ENCODE results near the gene TOP3B. TPM values are rescaled to one million over a fixed set of nuclear protein-coding genes. Genes with fewer than 3 reads are reported as not detected.

Gene TOP3B
- total RNA-seq, 4 donors from 2014 or later: 44.9 to 94.6 (median 65.4) TPM

GRCh38 chr22:21963286-21963685, 19.3 kb downstream of the TOP3B start:
- peaks cover 0 to 3% (median 0%) of the 10 kb centered on the region in 4 donors for H3K4me1 ChIP-seq
- no peak for TF ChIP-seq CTCF (IDR thresholded peaks at IDR 0.05)
- no peak for TF ChIP-seq POLR2A (IDR thresholded peaks at IDR 0.05)
- no peak for TF ChIP-seq POLR2AphosphoS5 (IDR thresholded peaks at IDR 0.05)
- no peak for TF ChIP-seq EP300 (IDR thresholded peaks at IDR 0.05; ENCODE audit: low read depth)
- H3K36me3 ChIP-seq: peaks cover 0 to 34% (median 11%) of the 10 kb centered on the region in 4 donors
- no peak overlapping the region for H3K27ac ChIP-seq
- no peak overlapping the region for H3K4me3 ChIP-seq
- H3K27me3 ChIP-seq: no peaks in the 10 kb centered on the region
- intact Hi-C loops (cut with DNase I; ENCODE audit: low total_unique reads) (no loop called here), in situ Hi-C loops (cut with MboI; ENCODE audit: low pct_ligation_motif_present in 1 of 4, low pct_unique_long_range_greater_than_20kb in 1 of 4, low sequenced_read_pairs in 3 of 4) (no loop called here)
- H3K9me3 ChIP-seq: no peaks in the 10 kb centered on the region
- 91 to 100% methylated on average over 1 to 7 of the region's 7 CpGs for WGBS, 2 donors (ENCODE audit: low coverage in 1 of 2)
- no peak for DNase-seq

DNA sequence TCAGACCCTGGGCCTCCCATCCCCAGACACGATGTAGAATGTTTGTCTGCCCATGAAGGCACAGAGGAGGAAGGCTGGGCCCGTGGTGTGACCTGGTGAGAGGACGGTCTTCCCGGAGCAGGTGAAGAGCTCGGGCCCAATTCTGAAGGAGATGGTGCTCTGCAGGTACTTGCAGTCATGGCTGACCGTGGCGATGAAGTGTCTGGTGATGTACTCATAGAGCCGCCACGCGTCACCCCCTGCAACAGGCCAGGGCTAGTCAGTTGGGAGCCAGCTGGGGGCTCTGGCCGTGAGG, 20.0 kb downstream of the TOP3B start:
- H3K4me3 ChIP-seq: no peak overlapping the region
- intact Hi-C loops (cut with DNase I; ENCODE audit: low total_unique reads) (no loop called here), in situ Hi-C loops (cut with MboI; ENCODE audit: low pct_ligation_motif_present in 1 of 4, low pct_unique_long_range_greater_than_20kb in 1 of 4, low sequenced_read_pairs in 3 of 4) (no loop called here)
- no peaks in the 10 kb centered on the region for H3K9me3 ChIP-seq
- no peak for TF ChIP-seq POLR2AphosphoS5 (IDR thresholded peaks at IDR 0.05)
- TF ChIP-seq POLR2A (IDR thresholded peaks at IDR 0.05): no peak
- no peak for TF ChIP-seq CTCF (IDR thresholded peaks at IDR 0.05)
- TF ChIP-seq EP300 (IDR thresholded peaks at IDR 0.05; ENCODE audit: low read depth): no peak
- H3K4me1 ChIP-seq: peaks cover 0 to 3% (median 0%) of the 10 kb centered on the region in 4 donors
- WGBS, 2 donors (ENCODE audit: low coverage in 1 of 2): 94% methylated on average over 11 of the region's 11 CpGs; no CpG with 5 or more reads in 1 of the 2 donors
- peaks cover 0 to 33% (median 11%) of the 10 kb centered on the region in 4 donors for H3K36me3 ChIP-seq
- H3K27ac ChIP-seq: no peak overlapping the region
- no peak for DNase-seq
- no peaks in the 10 kb centered on the region for H3K27me3 ChIP-seq

- no peak overlapping the region for H3K4me3 ChIP-seq
- no peak for DNase-seq
- intact Hi-C loops (cut with DNase I; ENCODE audit: low total_unique reads) (no loop called here), in situ Hi-C loops (cut with MboI; ENCODE audit: low pct_ligation_motif_present in 1 of 4, low pct_unique_long_range_greater_than_20kb in 1 of 4, low sequenced_read_pairs in 3 of 4) (no loop called here)
- H3K4me1 ChIP-seq: peaks cover 0 to 3% (median 0%) of the 10 kb centered on the region in 4 donors
- no peaks in the 10 kb centered on the region for H3K9me3 ChIP-seq
- H3K36me3 ChIP-seq: peaks cover 0 to 29% (median 9%) of the 10 kb centered on the region in 4 donors
- TF ChIP-seq EP300 (IDR thresholded peaks at IDR 0.05; ENCODE audit: low read depth): no peak
- TF ChIP-seq POLR2AphosphoS5 (IDR thresholded peaks at IDR 0.05): no peak
- TF ChIP-seq CTCF (IDR thresholded peaks at IDR 0.05): no peak
- no peaks in the 10 kb centered on the region for H3K27me3 ChIP-seq
- 40 to 87% methylated on average over 1 to 23 of the region's 23 CpGs for WGBS, 2 donors (ENCODE audit: low coverage in 1 of 2)
- no peak overlapping the region for H3K27ac ChIP-seq
Measured at GRCh38 chr22:21961886-21962654, 20.5 kb downstream of the TOP3B start.

- Histone ChIP-seq H3K27me3 (no peaks in the 10 kb centered on the region), H3K9me3 (no peaks in the 10 kb centered on the region), H3K4me1 (peaks cover 0 to 3% (median 0%) of the 10 kb centered on the region in 4 donors), H3K36me3 (peaks cover 0 to 27% (median 8%) of the 10 kb centered on the region in 4 donors), H3K27ac (no peak overlapping the region), H3K4me3 (no peak overlapping the region)
- in situ Hi-C loops (cut with MboI; ENCODE audit: low pct_ligation_motif_present in 1 of 4, low pct_unique_long_range_greater_than_20kb in 1 of 4, low sequenced_read_pairs in 3 of 4) (no loop called here), intact Hi-C loops (cut with DNase I; ENCODE audit: low total_unique reads) (no loop called here)
- TF ChIP-seq POLR2AphosphoS5 (IDR thresholded peaks at IDR 0.05) (no peak), POLR2A (IDR thresholded peaks at IDR 0.05) (no peak), EP300 (IDR thresholded peaks at IDR 0.05; ENCODE audit: low read depth) (no peak), CTCF (IDR thresholded peaks at IDR 0.05) (no peak)
- 91% methylated on average over 18 of the region's 18 CpGs; no CpG with 5 or more reads in 1 of the 2 donors for WGBS, 2 donors (ENCODE audit: low coverage in 1 of 2)
- no peak for DNase-seq
Measured at GRCh38 chr22:21961127-21961867, 21.3 kb downstream of the TOP3B start.

All from transverse colon (tissue), 4 donors.